HG02870 (cell line): ENCODE results near the gene FGF3.
"Not testable (repeated sequence)": the region's sequence is repeated elsewhere in the genome, so short reads cannot be mapped to it uniquely, and the experiment has no call there.

Source experiments
- ATAC-seq: cut with Tn5 transposase; IDR thresholded peaks from one replicate; pipeline ENCODE4 v1.9.1; 2021; ENCODE audit warnings: mild to moderate bottlenecking, moderate library complexity; ENCODE audit not compliant: unreplicated experiment

The FGF3 gene

GRCh38 chr11:69773626-69774353 is 45.4 kb downstream of the FGF3 start:
- no peak for ATAC-seq

- no peak for ATAC-seq
Observed at GRCh38 chr11:69771466-69771865, 47.8 kb downstream of the FGF3 start.

- ATAC-seq, result no peak
Observed at GRCh38 chr11:69770540-69770939, 48.7 kb downstream of the FGF3 start.

GRCh38 chr11:69765498-69765995 is 53.7 kb downstream of the FGF3 start:
- ATAC-seq, result no peak

- ATAC-seq, result not testable (repeated sequence)
Observed at GRCh38 chr11:69764918-69765317, 54.3 kb downstream of the FGF3 start.

GRCh38 chr11:69760319-69760718 is 58.9 kb downstream of the FGF3 start:
- no peak for ATAC-seq
